ENCODE data around the gene NTNG1.

The NTNG1 gene

DNA sequence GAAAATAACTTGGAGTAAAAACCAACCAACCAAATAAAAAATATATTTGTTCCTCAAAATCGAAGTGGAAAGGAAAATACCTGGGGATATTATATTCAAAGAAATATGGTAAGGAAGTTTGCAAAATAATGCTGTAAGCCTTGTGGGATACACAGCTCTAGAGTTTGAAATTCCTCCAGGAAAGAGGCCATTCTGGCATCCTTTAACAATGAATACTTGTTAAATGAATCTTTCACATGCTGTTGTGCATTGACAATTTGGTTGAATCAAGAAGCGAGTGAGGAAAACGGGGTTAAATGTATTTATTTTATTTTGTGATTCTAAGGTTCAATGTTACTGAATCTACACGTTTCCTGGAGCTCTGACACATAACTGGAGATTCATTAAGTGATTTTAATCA lies 30.5 kb upstream of the NTNG1 start:
- Histone ChIP-seq H3K27ac (ENCODE audit: low read length) (no peak overlapping the region), H3K4me3 (ENCODE audit: low read depth in 1 of 2, low read length in 2 of 2) (no peak overlapping the region), H4K20me1 (ENCODE audit: insufficient read depth, low read length) (no peaks in the 10 kb centered on the region), H3K79me2 (ENCODE audit: insufficient read depth, low read length) (no peaks in the 10 kb centered on the region), H3K4me2 (ENCODE audit: insufficient read depth, low read length) (no peak overlapping the region), H3K36me3 (ENCODE audit: insufficient read depth, low read length) (no peaks in the 10 kb centered on the region), H3K27me3 (ENCODE audit: insufficient read depth, low read length, poor library complexity) (no peaks in the 10 kb centered on the region), H3K4me1 (ENCODE audit: insufficient read depth, low read length) (no peaks in the 10 kb centered on the region), H2AFZ (ENCODE audit: low read depth, low read length) (no peak overlapping the region), H3K9me3 (ENCODE audit: insufficient read depth, low read length, severe bottlenecking) (no peaks in the 10 kb centered on the region), H3K9ac (ENCODE audit: low read depth, low read length) (no peak overlapping the region)
- DNase-seq (no peak), ATAC-seq (ENCODE audit: insufficient read depth, low read depth) (no peak)
- no peak for TF ChIP-seq EZH2 (IDR thresholded peaks at IDR 0.05; ENCODE audit: borderline replicate concordance, low read depth, low read length, severe bottlenecking)
- TF ChIP-seq, protein P1, sequence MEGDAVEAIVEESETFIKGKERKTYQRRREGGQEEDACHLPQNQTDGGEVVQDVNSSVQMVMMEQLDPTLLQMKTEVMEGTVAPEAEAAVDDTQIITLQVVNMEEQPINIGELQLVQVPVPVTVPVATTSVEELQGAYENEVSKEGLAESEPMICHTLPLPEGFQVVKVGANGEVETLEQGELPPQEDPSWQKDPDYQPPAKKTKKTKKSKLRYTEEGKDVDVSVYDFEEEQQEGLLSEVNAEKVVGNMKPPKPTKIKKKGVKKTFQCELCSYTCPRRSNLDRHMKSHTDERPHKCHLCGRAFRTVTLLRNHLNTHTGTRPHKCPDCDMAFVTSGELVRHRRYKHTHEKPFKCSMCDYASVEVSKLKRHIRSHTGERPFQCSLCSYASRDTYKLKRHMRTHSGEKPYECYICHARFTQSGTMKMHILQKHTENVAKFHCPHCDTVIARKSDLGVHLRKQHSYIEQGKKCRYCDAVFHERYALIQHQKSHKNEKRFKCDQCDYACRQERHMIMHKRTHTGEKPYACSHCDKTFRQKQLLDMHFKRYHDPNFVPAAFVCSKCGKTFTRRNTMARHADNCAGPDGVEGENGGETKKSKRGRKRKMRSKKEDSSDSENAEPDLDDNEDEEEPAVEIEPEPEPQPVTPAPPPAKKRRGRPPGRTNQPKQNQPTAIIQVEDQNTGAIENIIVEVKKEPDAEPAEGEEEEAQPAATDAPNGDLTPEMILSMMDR (IDR thresholded peaks at IDR 0.05; ENCODE audit: borderline replicate concordance, extremely low read depth, low read length, poor library complexity, severe bottlenecking): no peak

DNA sequence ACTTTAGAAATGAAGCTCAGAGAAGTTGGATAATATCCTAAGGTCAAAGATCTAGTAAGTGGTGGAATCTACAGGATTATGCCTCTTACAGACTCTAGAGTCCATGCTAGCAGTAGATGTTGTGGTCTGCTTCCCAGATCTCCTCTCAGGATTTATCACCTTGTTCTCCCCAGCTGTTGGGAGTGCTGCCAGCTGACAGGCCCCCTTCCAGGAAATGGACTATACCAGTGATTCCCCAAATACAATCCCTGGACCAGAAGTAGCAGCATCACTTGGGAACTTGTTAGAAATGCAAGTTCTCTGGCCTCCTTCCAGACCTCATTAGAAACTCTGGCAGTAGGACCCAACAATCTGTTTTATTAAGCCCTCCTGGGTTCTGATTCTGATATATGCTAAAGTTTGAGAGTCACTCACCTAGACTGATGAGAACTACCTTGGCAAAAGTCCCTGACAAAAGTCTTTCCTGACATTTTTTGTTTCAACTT lies 24.5 kb upstream of the NTNG1 start:
- Histone ChIP-seq H3K4me2 (ENCODE audit: insufficient read depth, low read length) (no peak overlapping the region), H2AFZ (ENCODE audit: low read depth, low read length) (no peak overlapping the region), H3K4me3 (ENCODE audit: low read depth in 1 of 2, low read length in 2 of 2) (no peak overlapping the region), H3K27me3 (ENCODE audit: insufficient read depth, low read length, poor library complexity) (no peaks in the 10 kb centered on the region), H3K36me3 (ENCODE audit: insufficient read depth, low read length) (no peaks in the 10 kb centered on the region), H4K20me1 (ENCODE audit: insufficient read depth, low read length) (no peaks in the 10 kb centered on the region), H3K79me2 (ENCODE audit: insufficient read depth, low read length) (no peaks in the 10 kb centered on the region), H3K9me3 (ENCODE audit: insufficient read depth, low read length, severe bottlenecking) (no peaks in the 10 kb centered on the region), H3K9ac (ENCODE audit: low read depth, low read length) (no peak overlapping the region), H3K27ac (ENCODE audit: low read length) (no peak overlapping the region), H3K4me1 (ENCODE audit: insufficient read depth, low read length) (no peaks in the 10 kb centered on the region)
- ATAC-seq (ENCODE audit: insufficient read depth, low read depth) (no peak), DNase-seq (no peak)
- TF ChIP-seq, protein P1 (IDR thresholded peaks at IDR 0.05; ENCODE audit: borderline replicate concordance, extremely low read depth, low read length, poor library complexity, severe bottlenecking): no peak

DNA sequence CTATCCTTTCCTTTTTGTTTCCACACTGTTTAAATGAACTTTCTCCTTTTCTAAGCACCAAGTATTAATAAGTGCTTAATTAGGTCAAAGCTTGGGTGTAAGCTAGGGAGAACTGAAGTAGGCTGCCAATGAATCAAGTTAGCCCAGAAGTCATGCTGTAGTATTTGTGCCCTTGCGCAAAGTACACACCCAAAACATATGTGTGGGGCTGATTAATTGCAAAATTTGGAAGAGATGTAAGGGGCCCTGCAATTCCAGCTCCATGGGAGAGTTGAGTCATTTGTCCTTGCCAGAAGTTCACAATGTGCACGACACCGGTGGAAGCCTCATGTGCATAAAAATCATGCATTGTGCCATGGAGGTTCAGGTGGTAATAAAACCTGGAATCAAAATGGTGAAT lies 18.6 kb upstream of the NTNG1 start:
- no peaks in the 10 kb centered on the region for H3K9me3 ChIP-seq (ENCODE audit: insufficient read depth, low read length, severe bottlenecking)
- H3K4me1 ChIP-seq (ENCODE audit: insufficient read depth, low read length): no peaks in the 10 kb centered on the region
- H2AFZ ChIP-seq (ENCODE audit: low read depth, low read length): no peak overlapping the region
- no peak overlapping the region for H3K4me3 ChIP-seq (ENCODE audit: low read depth in 1 of 2, low read length in 2 of 2)
- no peak overlapping the region for H3K4me2 ChIP-seq (ENCODE audit: insufficient read depth, low read length)
- H3K9ac ChIP-seq (ENCODE audit: low read depth, low read length): no peak overlapping the region
- H3K27me3 ChIP-seq (ENCODE audit: insufficient read depth, low read length, poor library complexity): peaks cover 4% of the 10 kb centered on the region
- no peaks in the 10 kb centered on the region for H3K79me2 ChIP-seq (ENCODE audit: insufficient read depth, low read length)
- TF ChIP-seq EZH2 (IDR thresholded peaks at IDR 0.05; ENCODE audit: borderline replicate concordance, low read depth, low read length, severe bottlenecking): no peak
- TF ChIP-seq, protein P1 (IDR thresholded peaks at IDR 0.05; ENCODE audit: borderline replicate concordance, extremely low read depth, low read length, poor library complexity, severe bottlenecking): no peak
- no peak for DNase-seq
- H3K27ac ChIP-seq (ENCODE audit: low read length): no peak overlapping the region
- H3K36me3 ChIP-seq (ENCODE audit: insufficient read depth, low read length): no peaks in the 10 kb centered on the region
- no peak for ATAC-seq (ENCODE audit: insufficient read depth, low read depth)
- H4K20me1 ChIP-seq (ENCODE audit: insufficient read depth, low read length): no peaks in the 10 kb centered on the region

DNA sequence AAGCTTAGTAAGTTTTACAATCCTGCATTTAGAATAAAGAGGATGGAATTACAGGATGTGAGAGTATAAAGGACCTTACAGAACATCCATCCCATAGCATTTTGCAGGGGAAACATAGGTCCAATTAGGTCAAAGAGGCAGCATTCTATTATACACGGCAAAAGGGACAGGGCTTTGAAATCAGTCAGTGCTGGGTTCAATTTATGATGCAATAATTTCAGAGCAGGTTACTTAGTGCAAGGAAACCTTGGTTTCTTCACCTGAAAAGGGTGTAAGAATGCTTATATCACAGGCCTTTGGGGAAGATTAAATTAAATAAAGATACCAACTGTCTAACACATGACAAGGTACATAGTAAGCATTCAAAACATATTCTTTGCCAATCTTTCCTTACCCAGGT lies 17.1 kb upstream of the NTNG1 start:
- Histone ChIP-seq H3K9me3 (ENCODE audit: insufficient read depth, low read length, severe bottlenecking) (no peaks in the 10 kb centered on the region), H3K4me3 (ENCODE audit: low read depth in 1 of 2, low read length in 2 of 2) (no peak overlapping the region), H3K4me2 (ENCODE audit: insufficient read depth, low read length) (no peak overlapping the region), H3K27me3 (ENCODE audit: insufficient read depth, low read length, poor library complexity) (peaks cover 4% of the 10 kb centered on the region), H4K20me1 (ENCODE audit: insufficient read depth, low read length) (no peaks in the 10 kb centered on the region), H2AFZ (ENCODE audit: low read depth, low read length) (no peak overlapping the region), H3K79me2 (ENCODE audit: insufficient read depth, low read length) (no peaks in the 10 kb centered on the region), H3K4me1 (ENCODE audit: insufficient read depth, low read length) (no peaks in the 10 kb centered on the region), H3K9ac (ENCODE audit: low read depth, low read length) (no peak overlapping the region), H3K27ac (ENCODE audit: low read length) (no peak overlapping the region), H3K36me3 (ENCODE audit: insufficient read depth, low read length) (no peaks in the 10 kb centered on the region)
- ATAC-seq (ENCODE audit: insufficient read depth, low read depth) (no peak), DNase-seq (no peak)
- no peak for TF ChIP-seq EZH2 (IDR thresholded peaks at IDR 0.05; ENCODE audit: borderline replicate concordance, low read depth, low read length, severe bottlenecking)
- TF ChIP-seq, protein P1 (IDR thresholded peaks at IDR 0.05; ENCODE audit: borderline replicate concordance, extremely low read depth, low read length, poor library complexity, severe bottlenecking): no peak

All from DND-41 (cell line).